Measurements from ENCODE around the gene EIF1.
"Not testable (repeated sequence)": the region's sequence is repeated elsewhere in the genome, so short reads cannot be mapped to it uniquely, and the experiment has no call there.

DNA sequence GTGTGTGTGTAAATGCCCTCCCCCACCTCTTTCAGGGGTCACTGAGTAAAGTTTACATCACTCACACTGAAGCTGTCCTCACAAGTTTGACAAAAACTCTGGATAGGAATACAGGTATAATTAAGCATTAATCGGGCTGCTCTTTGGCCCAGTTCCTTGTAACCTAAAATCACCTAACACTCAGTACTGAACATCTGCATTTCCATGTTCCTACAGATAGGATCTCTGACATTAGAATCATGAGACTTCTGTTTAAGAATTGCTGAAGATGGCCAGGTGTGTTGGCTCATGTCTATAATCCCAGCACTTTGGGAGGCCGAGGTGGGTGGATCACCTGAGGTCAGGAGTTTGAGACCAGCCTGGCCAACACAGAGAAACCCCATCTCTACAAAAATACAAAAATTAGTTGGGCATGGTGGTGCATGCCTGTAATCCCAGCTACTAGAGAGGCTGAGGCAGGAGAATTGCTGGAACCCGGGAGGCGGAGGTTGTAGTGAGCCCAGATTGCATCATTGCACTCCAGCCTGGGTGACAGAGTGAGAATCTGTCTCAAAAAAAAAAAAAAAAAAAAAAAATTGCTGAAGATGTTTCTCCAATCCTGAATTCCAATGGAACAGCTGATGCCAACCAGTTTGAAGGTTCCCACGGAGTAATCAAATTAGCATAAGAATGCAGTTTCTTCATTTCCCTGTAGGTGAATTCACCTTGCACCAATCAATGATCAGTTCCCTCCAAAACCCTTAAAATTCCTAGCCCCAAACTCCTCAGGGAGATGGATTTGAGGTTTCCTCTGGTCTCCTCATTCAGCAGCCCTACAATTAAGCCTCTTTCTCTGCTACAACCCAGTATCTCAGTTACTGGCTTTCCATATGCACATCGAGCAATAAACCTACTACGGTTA is 13.3 kb upstream of the EIF1 start:
- TF ChIP-seq, protein P1, sequence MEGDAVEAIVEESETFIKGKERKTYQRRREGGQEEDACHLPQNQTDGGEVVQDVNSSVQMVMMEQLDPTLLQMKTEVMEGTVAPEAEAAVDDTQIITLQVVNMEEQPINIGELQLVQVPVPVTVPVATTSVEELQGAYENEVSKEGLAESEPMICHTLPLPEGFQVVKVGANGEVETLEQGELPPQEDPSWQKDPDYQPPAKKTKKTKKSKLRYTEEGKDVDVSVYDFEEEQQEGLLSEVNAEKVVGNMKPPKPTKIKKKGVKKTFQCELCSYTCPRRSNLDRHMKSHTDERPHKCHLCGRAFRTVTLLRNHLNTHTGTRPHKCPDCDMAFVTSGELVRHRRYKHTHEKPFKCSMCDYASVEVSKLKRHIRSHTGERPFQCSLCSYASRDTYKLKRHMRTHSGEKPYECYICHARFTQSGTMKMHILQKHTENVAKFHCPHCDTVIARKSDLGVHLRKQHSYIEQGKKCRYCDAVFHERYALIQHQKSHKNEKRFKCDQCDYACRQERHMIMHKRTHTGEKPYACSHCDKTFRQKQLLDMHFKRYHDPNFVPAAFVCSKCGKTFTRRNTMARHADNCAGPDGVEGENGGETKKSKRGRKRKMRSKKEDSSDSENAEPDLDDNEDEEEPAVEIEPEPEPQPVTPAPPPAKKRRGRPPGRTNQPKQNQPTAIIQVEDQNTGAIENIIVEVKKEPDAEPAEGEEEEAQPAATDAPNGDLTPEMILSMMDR (IDR thresholded peaks at IDR 0.05; ENCODE audit: low read length): not testable (repeated sequence)
- not testable (repeated sequence) for TF ChIP-seq EZH2 (IDR thresholded peaks at IDR 0.05; ENCODE audit: borderline replicate concordance, low read length)

All from OCI-LY1 (cell line).